Glutamatergic neuron (in vitro differentiated cells): Measurements from ENCODE around the gene PLD1. TPM values are rescaled to one million over a fixed set of nuclear protein-coding genes. Genes with fewer than 3 reads are reported as not detected.

ENCODE experiments used
- DNase-seq: peaks from one replicate; pipeline ENCODE4 v3.0.0; 2022
- H3K27ac Mint-ChIP-seq: one replicate; pipeline ENCODE4 v1.8.0; 2020; ENCODE audit warnings: mild to moderate bottlenecking, mixed read lengths, inconsistent platforms; ENCODE audit not compliant: unreplicated experiment
- H3K27me3 Mint-ChIP-seq: one replicate; pipeline ENCODE4 v1.8.0; 2020; ENCODE audit warnings: mild to moderate bottlenecking, moderate library complexity, mixed read lengths, inconsistent platforms; ENCODE audit not compliant: unreplicated experiment
- H3K36me3 Mint-ChIP-seq: one replicate; pipeline ENCODE4 v1.8.0; 2020; ENCODE audit warnings: mild to moderate bottlenecking, mixed read lengths, inconsistent platforms; ENCODE audit not compliant: unreplicated experiment
- H3K4me1 Mint-ChIP-seq: one replicate; pipeline ENCODE4 v1.8.0; 2020; ENCODE audit warnings: mild to moderate bottlenecking, low read depth, mixed read lengths, inconsistent platforms; ENCODE audit not compliant: unreplicated experiment
- H3K4me3 Mint-ChIP-seq: one replicate; pipeline ENCODE4 v1.8.0; 2020; ENCODE audit warnings: mild to moderate bottlenecking, mixed read lengths, inconsistent platforms; ENCODE audit not compliant: unreplicated experiment
- H3K9me3 Mint-ChIP-seq: one replicate; pipeline ENCODE4 v1.8.0; 2020; ENCODE audit warnings: mild to moderate bottlenecking, moderate library complexity, mixed read lengths, inconsistent platforms; ENCODE audit not compliant: unreplicated experiment
- CTCF ChIP-seq: fragments of 200-600 bp; sonication (generic); IDR thresholded peaks from one replicate; pipeline ENCODE4 v1.5.0; 2021; ENCODE audit not compliant: partially characterized antibody, unreplicated experiment
- total RNA-seq: library from RNA; stranded (reverse); fragmentation: NEBNext Ultra II Directional; extraction: Animal tissue kit (Norgen Biotek cat#: 25700); gene quantifications from one replicate; pipeline ENCODE4 v1.2.1, GENCODE V29; 2021; ENCODE audit not compliant: unreplicated experiment

PLD1 gene
- total RNA-seq, 1 donor from 2014 or later = 0.61 TPM

- H3K4me3 Mint-ChIP-seq = no peak overlapping the region
- H3K36me3 Mint-ChIP-seq = peaks cover 9% of the 10 kb centered on the region
- H3K27ac Mint-ChIP-seq = no peak overlapping the region
- no peak for DNase-seq
- H3K4me1 Mint-ChIP-seq = no peaks in the 10 kb centered on the region
- H3K27me3 Mint-ChIP-seq = no peaks in the 10 kb centered on the region
- peaks cover 5% of the 10 kb centered on the region for H3K9me3 Mint-ChIP-seq
- no peak for TF ChIP-seq CTCF
Observed at GRCh38 chr3:171715155-171715554, 95.1 kb downstream of the PLD1 start.

- peaks cover 9% of the 10 kb centered on the region for H3K36me3 Mint-ChIP-seq
- no peak overlapping the region for H3K27ac Mint-ChIP-seq
- no peaks in the 10 kb centered on the region for H3K27me3 Mint-ChIP-seq
- TF ChIP-seq CTCF = no peak
- no peak for DNase-seq
- H3K9me3 Mint-ChIP-seq = peaks cover 5% of the 10 kb centered on the region
- H3K4me1 Mint-ChIP-seq = no peaks in the 10 kb centered on the region
- no peak overlapping the region for H3K4me3 Mint-ChIP-seq
Observed at GRCh38 chr3:171712171-171712938, 97.9 kb downstream of the PLD1 start.

GRCh38 chr3:171711461-171712170 is 98.7 kb downstream of the PLD1 start:
- Mint-ChIP-seq H3K27ac (no peak overlapping the region), H3K27me3 (no peaks in the 10 kb centered on the region), H3K4me1 (no peaks in the 10 kb centered on the region), H3K4me3 (no peak overlapping the region), H3K9me3 (peaks cover 5% of the 10 kb centered on the region), H3K36me3 (peaks cover 5% of the 10 kb centered on the region)
- no peak for DNase-seq
- TF ChIP-seq CTCF = no peak

GRCh38 chr3:171710359-171710758 is 99.9 kb downstream of the PLD1 start:
- Mint-ChIP-seq H3K27ac (no peak overlapping the region), H3K4me1 (no peaks in the 10 kb centered on the region), H3K36me3 (peaks cover 3% of the 10 kb centered on the region), H3K27me3 (no peaks in the 10 kb centered on the region), H3K9me3 (peaks cover 3% of the 10 kb centered on the region), H3K4me3 (no peak overlapping the region)
- DNase-seq = no peak
- TF ChIP-seq CTCF = no peak

GRCh38 chr3:171704814-171705213 is 105.5 kb downstream of the PLD1 start:
- H3K27me3 Mint-ChIP-seq = no peaks in the 10 kb centered on the region
- no peak for TF ChIP-seq CTCF
- no peaks in the 10 kb centered on the region for H3K36me3 Mint-ChIP-seq
- no peaks in the 10 kb centered on the region for H3K9me3 Mint-ChIP-seq
- H3K4me1 Mint-ChIP-seq = no peaks in the 10 kb centered on the region
- no peak overlapping the region for H3K4me3 Mint-ChIP-seq
- H3K27ac Mint-ChIP-seq = no peak overlapping the region
- DNase-seq = no peak
